PC-9 (cell line): ENCODE results near the gene KCNJ3. TPM values are rescaled to one million over a fixed set of nuclear protein-coding genes. Genes with fewer than 3 reads are reported as not detected.

ENCODE experiments used
- BruUV-seq: library from RNA; stranded (reverse); fragments of 400-500 nt; replicated peaks from 2 replicates; lab custom pipeline; 2021; lab: Mats Ljungman, UMichigan
- CTCF ChIA-PET: fragments of 300-600 bp; sonication (Branson Sonifier 250); formaldehyde crosslinking; loops from one replicate; lab custom pipeline; 2022; ENCODE audit warnings: antibody characterized with exemption; lab: Charles Lee
- POLR2A ChIA-PET: fragments of 300-600 bp; sonication (Branson Sonifier 250); formaldehyde crosslinking; loops from one replicate; lab custom pipeline; 2022; ENCODE audit warnings: antibody characterized with exemption; ENCODE audit not compliant: unreplicated experiment; lab: Charles Lee
- DNase-seq, 2 experiments: peaks; one replicate each; pipeline versions ENCODE4 v3.0.0 to v3.0.0-alpha.2; 2015 to 2022; ENCODE audit warnings: mixed read lengths in 1 of 2
- H2AFZ ChIP-seq: fragments of 200-600 bp; sonication (generic); 2 replicates; pipeline ENCODE4 v1.8.1; 2017; ENCODE audit warnings: antibody characterized with exemption
- H3F3A ChIP-seq: fragments of 200-600 bp; sonication (generic); 2 replicates; pipeline ENCODE4 v1.8.1; 2017; ENCODE audit warnings: antibody characterized with exemption, mild to moderate bottlenecking, low read depth; ENCODE audit not compliant: insufficient read depth
- H3K27ac ChIP-seq: fragments of 200-600 bp; sonication (generic); 2 replicates; pipeline ENCODE4 v1.6.1; 2016; ENCODE audit warnings: mixed run types
- H3K27me3 ChIP-seq: fragments of 200-600 bp; sonication (generic); 2 replicates; pipeline ENCODE4 v1.6.1; 2016; ENCODE audit warnings: low read depth, mixed run types; ENCODE audit not compliant: insufficient read depth
- H3K36me3 ChIP-seq: fragments of 200-600 bp; sonication (generic); 2 replicates; pipeline ENCODE4 v1.6.1; 2016; ENCODE audit warnings: low read depth, mixed run types
- H3K4me1 ChIP-seq: fragments of 200-600 bp; sonication (generic); replicated peaks from 2 replicates; pipeline ENCODE4 v1.6.1; 2016; ENCODE audit warnings: mixed run types; ENCODE audit not compliant: insufficient read depth
- H3K4me2 ChIP-seq: fragments of 200-600 bp; sonication (generic); 2 replicates; pipeline ENCODE4 v1.6.1; 2017; ENCODE audit warnings: mixed run types
- H3K4me3 ChIP-seq: fragments of 200-600 bp; sonication (generic); 2 replicates; pipeline ENCODE4 v1.6.1; 2016; ENCODE audit warnings: mixed run types
- H3K79me2 ChIP-seq: fragments of 200-600 bp; sonication (generic); 2 replicates; pipeline ENCODE4 v1.6.1; 2017; ENCODE audit warnings: low read depth, mixed run types
- H3K9me2 ChIP-seq: fragments of 200-600 bp; sonication (generic); 2 replicates; pipeline ENCODE4 v1.8.1; 2017; ENCODE audit warnings: mild to moderate bottlenecking; ENCODE audit not compliant: insufficient read depth
- H3K9me3 ChIP-seq: fragments of 200-600 bp; sonication (generic); 2 replicates; pipeline ENCODE4 v1.8.1; 2016; ENCODE audit warnings: low read depth; ENCODE audit not compliant: insufficient read depth
- H4K20me1 ChIP-seq: fragments of 200-600 bp; sonication (generic); 2 replicates; pipeline ENCODE4 v1.8.1; 2017; ENCODE audit not compliant: insufficient read depth
- CTCF ChIP-seq: fragments of 200-600 bp; sonication (generic); conservative IDR thresholded peaks from 2 replicates; pipeline ENCODE4 v1.6.1; 2017; ENCODE audit warnings: mixed run types, antibody characterized with exemption, mild to moderate bottlenecking, moderate library complexity
- EZH2 ChIP-seq: fragments of 200-600 bp; sonication (generic); IDR thresholded peaks from 2 replicates; pipeline ENCODE4 v1.8.0; 2017; ENCODE audit warnings: antibody characterized with exemption, low read depth
- intact Hi-C: fragments of 100-400 bp; cut with micrococcal nuclease; formaldehyde crosslinking; loops from one replicate; pipeline ENCODE4 v1.10.0; 2022; ENCODE audit not compliant: unreplicated experiment
- total RNA-seq: library from RNA; stranded (reverse); gene quantifications from 2 replicates; pipeline ENCODE4 v1.2.3, GENCODE V29; 2021

KCNJ3 gene
- total RNA-seq, 1 experiment from 2014 or later = not detected

- no TSS peak for BruUV-seq
- TF ChIP-seq EZH2 = no peak
- no peak for TF ChIP-seq CTCF
- intact Hi-C loops = no loop called here
Observed at GRCh38 chr2:154844513-154844912, 146.0 kb downstream of the KCNJ3 start.

GRCh38 chr2:154846842-154847241, 148.3 kb downstream of the KCNJ3 start:
- Histone ChIP-seq H3K9me2 (no peaks in the 10 kb centered on the region), H4K20me1 (no peaks in the 10 kb centered on the region), H3K27me3 (no peaks in the 10 kb centered on the region), H3K36me3 (no peaks in the 10 kb centered on the region), H3K4me2 (no peak overlapping the region), H3K27ac (no peak overlapping the region), H3K79me2 (no peaks in the 10 kb centered on the region), H3K4me1 (no peaks in the 10 kb centered on the region), H3K4me3 (no peak overlapping the region), H3F3A (no peaks in the 10 kb centered on the region), H3K9me3 (no peaks in the 10 kb centered on the region), H2AFZ (no peak overlapping the region)
- ChIA-PET POLR2A (no interaction called here), CTCF (no interaction called here)
- DNase-seq = no peak
- intact Hi-C loops = no loop called here
- TF ChIP-seq CTCF (no peak), EZH2 (no peak)
- no TSS peak for BruUV-seq

More at GRCh38 chr2:154844513-154844912, 146.0 kb downstream of the KCNJ3 start:
- Histone ChIP-seq H3K36me3 (no peaks in the 10 kb centered on the region), H2AFZ (no peak overlapping the region), H3K4me3 (no peak overlapping the region), H3F3A (no peaks in the 10 kb centered on the region), H3K4me1 (no peaks in the 10 kb centered on the region), H3K9me2 (no peaks in the 10 kb centered on the region), H3K79me2 (no peaks in the 10 kb centered on the region), H3K9me3 (no peaks in the 10 kb centered on the region), H3K27ac (no peak overlapping the region), H3K4me2 (no peak overlapping the region), H3K27me3 (no peaks in the 10 kb centered on the region), H4K20me1 (no peaks in the 10 kb centered on the region)
- ChIA-PET CTCF (no interaction called here), POLR2A (no interaction called here)
- DNase-seq = no peak

- H3K27me3 ChIP-seq = no peaks in the 10 kb centered on the region
- ChIA-PET POLR2A (interaction anchor here (0.6 kb wide), 1 partner anchor 71 kb away, joined by 5 read pairs; no protein-coding TSS in a partner anchor), CTCF (interaction anchor here (0.7 kb wide), 1 partner anchor 430 kb away, joined by 5 read pairs; no protein-coding TSS in a partner anchor)
- no peaks in the 10 kb centered on the region for H3K36me3 ChIP-seq
- intact Hi-C loops = no loop called here
- H3K4me3 ChIP-seq = no peak overlapping the region
- no peaks in the 10 kb centered on the region for H3K9me2 ChIP-seq
- DNase-seq = no peak
- H3F3A ChIP-seq = no peaks in the 10 kb centered on the region
- no TSS peak for BruUV-seq
- H2AFZ ChIP-seq = no peak overlapping the region
- TF ChIP-seq CTCF (no peak), EZH2 (no peak)
- H4K20me1 ChIP-seq = no peaks in the 10 kb centered on the region
- H3K27ac ChIP-seq = no peak overlapping the region
- H3K4me2 ChIP-seq = no peak overlapping the region
- no peaks in the 10 kb centered on the region for H3K79me2 ChIP-seq
- H3K4me1 ChIP-seq = no peaks in the 10 kb centered on the region
- no peaks in the 10 kb centered on the region for H3K9me3 ChIP-seq
Observed at GRCh38 chr2:154849482-154849881, 151.0 kb downstream of the KCNJ3 start.
